Measurements from ENCODE around the gene CREB3L2.

DNA sequence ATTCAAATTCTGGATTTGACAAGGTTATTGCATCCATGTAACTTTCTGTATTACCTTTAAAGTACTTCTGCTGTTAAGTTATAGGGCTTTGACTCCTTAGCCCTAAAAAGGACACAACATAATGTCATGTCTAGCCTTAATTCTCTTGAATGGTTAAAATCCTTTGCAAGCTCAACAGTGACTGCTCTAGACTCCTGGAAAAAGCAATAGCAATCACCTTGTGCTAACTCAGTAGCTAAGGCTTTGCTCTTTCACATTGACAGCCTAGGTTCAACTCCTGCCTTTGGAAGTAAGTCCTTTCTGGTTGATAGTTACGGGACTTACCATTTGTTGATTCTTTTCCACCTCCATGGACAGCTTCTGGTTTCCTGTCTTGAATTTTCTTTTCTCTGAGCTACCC lies 16.1 kb upstream of the CREB3L2 start:
- TF ChIP-seq, protein P1, sequence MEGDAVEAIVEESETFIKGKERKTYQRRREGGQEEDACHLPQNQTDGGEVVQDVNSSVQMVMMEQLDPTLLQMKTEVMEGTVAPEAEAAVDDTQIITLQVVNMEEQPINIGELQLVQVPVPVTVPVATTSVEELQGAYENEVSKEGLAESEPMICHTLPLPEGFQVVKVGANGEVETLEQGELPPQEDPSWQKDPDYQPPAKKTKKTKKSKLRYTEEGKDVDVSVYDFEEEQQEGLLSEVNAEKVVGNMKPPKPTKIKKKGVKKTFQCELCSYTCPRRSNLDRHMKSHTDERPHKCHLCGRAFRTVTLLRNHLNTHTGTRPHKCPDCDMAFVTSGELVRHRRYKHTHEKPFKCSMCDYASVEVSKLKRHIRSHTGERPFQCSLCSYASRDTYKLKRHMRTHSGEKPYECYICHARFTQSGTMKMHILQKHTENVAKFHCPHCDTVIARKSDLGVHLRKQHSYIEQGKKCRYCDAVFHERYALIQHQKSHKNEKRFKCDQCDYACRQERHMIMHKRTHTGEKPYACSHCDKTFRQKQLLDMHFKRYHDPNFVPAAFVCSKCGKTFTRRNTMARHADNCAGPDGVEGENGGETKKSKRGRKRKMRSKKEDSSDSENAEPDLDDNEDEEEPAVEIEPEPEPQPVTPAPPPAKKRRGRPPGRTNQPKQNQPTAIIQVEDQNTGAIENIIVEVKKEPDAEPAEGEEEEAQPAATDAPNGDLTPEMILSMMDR (conservative IDR thresholded peaks at IDR 0.05; ENCODE audit: low read depth, low read length), result no peak
- TF ChIP-seq EZH2phosphoT487 (IDR thresholded peaks at IDR 0.05; ENCODE audit: borderline replicate concordance, low read length) (no peak), EZH2 (IDR thresholded peaks at IDR 0.05; ENCODE audit: low read length, unreplicated experiment) (no peak)

Data from PC-3 (cell line).